Smooth muscle cell (in vitro differentiated cells): ENCODE data around the gene ATP2A1. TPM values are rescaled to one million over a fixed set of nuclear protein-coding genes. Genes with fewer than 3 reads are reported as not detected.
"Not testable (repeated sequence)": the region's sequence is repeated elsewhere in the genome, so short reads cannot be mapped to it uniquely, and the experiment has no call there.

ENCODE experiments used
- DNase-seq: peaks from one replicate; lab custom pipeline; 2025; ENCODE audit not compliant: unreplicated experiment; lab: John Stamatoyannopoulos, UW
- H2AFZ ChIP-seq: fragments of 200-600 bp; sonication (generic); 2 replicates; pipeline ENCODE4 v1.6.0; 2016; ENCODE audit warnings: antibody characterized with exemption, low read depth, mild to moderate bottlenecking
- H3F3A ChIP-seq: fragments of 200-600 bp; sonication (generic); 2 replicates; pipeline ENCODE4 v1.6.0; 2017; ENCODE audit warnings: antibody characterized with exemption, low read depth
- H3K27ac ChIP-seq: fragments of 200-600 bp; sonication (generic); 2 replicates; pipeline ENCODE4 v1.5.1; 2016; ENCODE audit warnings: low read depth, mild to moderate bottlenecking
- H3K27me3 ChIP-seq: fragments of 200-600 bp; sonication (generic); 2 replicates; pipeline ENCODE4 v1.6.1; 2016; ENCODE audit warnings: low read depth, mild to moderate bottlenecking
- H3K36me3 ChIP-seq: fragments of 200-600 bp; sonication (generic); 2 replicates; pipeline ENCODE4 v1.5.1; 2016; ENCODE audit warnings: low read depth
- H3K4me1 ChIP-seq: fragments of 200-600 bp; sonication (generic); 2 replicates; pipeline ENCODE4 v1.5.1; 2016; ENCODE audit warnings: low read depth
- H3K4me2 ChIP-seq: fragments of 200-600 bp; sonication (generic); 2 replicates; pipeline ENCODE4 v1.6.0; 2016; ENCODE audit warnings: mild to moderate bottlenecking
- H3K4me3 ChIP-seq: fragments of 200-600 bp; sonication (generic); 2 replicates; pipeline ENCODE4 v1.5.1; 2016; ENCODE audit warnings: mild to moderate bottlenecking
- H3K79me2 ChIP-seq: fragments of 200-600 bp; sonication (generic); 2 replicates; pipeline ENCODE4 v1.6.0; 2016; ENCODE audit warnings: low read depth, mild to moderate bottlenecking
- H3K9ac ChIP-seq: fragments of 200-600 bp; sonication (generic); 2 replicates; pipeline ENCODE4 v1.6.0; 2016; ENCODE audit warnings: low read depth
- H3K9me3 ChIP-seq: fragments of 200-600 bp; sonication (generic); replicated peaks from 2 replicates; pipeline ENCODE4 v1.5.1; 2016; ENCODE audit warnings: low read depth
- H4K20me1 ChIP-seq: fragments of 200-600 bp; sonication (generic); 2 replicates; pipeline ENCODE4 v1.6.0; 2016; ENCODE audit warnings: low read depth
- CTCF ChIP-seq: fragments of 200-600 bp; sonication (generic); IDR thresholded peaks from 2 replicates; pipeline ENCODE4 v1.5.1; 2017; ENCODE audit warnings: borderline replicate concordance, mild to moderate bottlenecking, antibody characterized with exemption; ENCODE audit not compliant: insufficient read depth, poor library complexity, severe bottlenecking
- WGBS: methylation state at CpG from one replicate; pipeline ENCODE4 v1.1.7; 2016; ENCODE audit warnings: low lambda C conversion rate; 5-methylcytosine and 5-hydroxymethylcytosine counted together
- polyA plus RNA-seq: library from polyadenylated mRNA; unstranded; fragments of >200 nt; fragmentation: Nextera tagmentation; extraction: Ambion mirVana; gene quantifications from 2 replicates; pipeline ENCODE4 v1.2.1, GENCODE V29; 2016
- total RNA-seq: library from RNA; depleted of rRNA; stranded (reverse); fragments of >200 nt; gene quantifications from 2 replicates; pipeline ENCODE4 v1.2.3, GENCODE V29; 2014

The ATP2A1 gene
- total and polyA plus RNA-seq, 2 experiments from 2014 or later: 0.09 to 1.2 TPM

GRCh38 chr16:28880955-28881354 lies 2.7 kb downstream of the ATP2A1 start:
- Histone ChIP-seq H3K4me3 (no peak overlapping the region), H3K9me3 (no peaks in the 10 kb centered on the region), H3K79me2 (no peaks in the 10 kb centered on the region), H3K4me2 (no peak overlapping the region), H4K20me1 (no peaks in the 10 kb centered on the region), H3K9ac (no peak overlapping the region), H3K27ac (no peak overlapping the region), H3F3A (no peaks in the 10 kb centered on the region), H3K4me1 (peaks cover 10% of the 10 kb centered on the region), H2AFZ (no peak overlapping the region), H3K27me3 (no peaks in the 10 kb centered on the region), H3K36me3 (no peaks in the 10 kb centered on the region)
- DNase-seq: no peak
- no peak for TF ChIP-seq CTCF
- 97% methylated on average over 4 of the region's 4 CpGs for WGBS

GRCh38 chr16:28881565-28881964 lies 3.3 kb downstream of the ATP2A1 start:
- H3F3A ChIP-seq, H3K9me3 ChIP-seq, H3K4me2 ChIP-seq, H3K27ac ChIP-seq, H4K20me1 ChIP-seq, H3K79me2 ChIP-seq, H3K9ac ChIP-seq, H2AFZ ChIP-seq, DNase-seq, H3K27me3 ChIP-seq, H3K36me3 ChIP-seq, H3K4me3 ChIP-seq, H3K4me1 ChIP-seq: not testable (repeated sequence)
- WGBS: 100% methylated on average over 4 of the region's 4 CpGs

GRCh38 chr16:28882551-28883160 lies 4.4 kb downstream of the ATP2A1 start:
- Histone ChIP-seq H2AFZ (no peak overlapping the region), H3K4me1 (peaks cover 10% of the 10 kb centered on the region)
- DNase-seq: no peak

More at GRCh38 chr16:28882551-28883160, 4.4 kb downstream of the ATP2A1 start:
- WGBS: 79% methylated on average over 14 of the region's 24 CpGs
- H3K27me3 ChIP-seq: no peaks in the 10 kb centered on the region
- no peaks in the 10 kb centered on the region for H3F3A ChIP-seq
- no peak for TF ChIP-seq CTCF
- H3K9ac ChIP-seq: no peak overlapping the region
- no peaks in the 10 kb centered on the region for H4K20me1 ChIP-seq
- no peaks in the 10 kb centered on the region for H3K36me3 ChIP-seq
- H3K4me3 ChIP-seq: no peak overlapping the region
- H3K79me2 ChIP-seq: no peaks in the 10 kb centered on the region
- H3K9me3 ChIP-seq: no peaks in the 10 kb centered on the region
- no peak overlapping the region for H3K4me2 ChIP-seq
- H3K27ac ChIP-seq: no peak overlapping the region
